HepG2 (cell line): ENCODE data around the gene TXNDC11. TPM values are rescaled to one million over a fixed set of nuclear protein-coding genes. Genes with fewer than 3 reads are reported as not detected.

Experiments
- CREB1 ChIP-seq, 2 experiments: fragments of 450-650 bp in 1 of 2; IDR thresholded peaks; 2 replicates each; pipeline ENCODE4 v1.6.1; 2016 to 2017; ENCODE audit warnings: control low read depth in 1 of 2, mild to moderate bottlenecking in 1 of 2, missing compliant biosample characterization in 1 of 2, missing genetic modification characterization in 1 of 2
- GABPB1 ChIP-seq: IDR thresholded peaks from 2 replicates; pipeline ENCODE4 v1.6.1; 2016; ENCODE audit warnings: mild to moderate bottlenecking, missing genetic modification reagents, moderate library complexity, missing compliant biosample characterization
- HOXA7 ChIP-seq: sonication (generic); formaldehyde crosslinking; IDR thresholded peaks from 2 replicates; pipeline ENCODE4 v1.8.1; 2022; ENCODE audit warnings: mild to moderate bottlenecking, missing genetic modification reagents, moderate library complexity
- KDM2A ChIP-seq: sonication (generic); formaldehyde crosslinking; IDR thresholded peaks from 2 replicates; pipeline ENCODE4 v1.4.0; 2020; ENCODE audit warnings: low read depth, missing genetic modification reagents, borderline replicate concordance
- KDM5B ChIP-seq: sonication (generic); formaldehyde crosslinking; IDR thresholded peaks from 2 replicates; pipeline ENCODE4 v1.4.0; 2020; ENCODE audit warnings: missing genetic modification reagents, mild to moderate bottlenecking, borderline replicate concordance
- MTF2 ChIP-seq: sonication (generic); formaldehyde crosslinking; IDR thresholded peaks from 2 replicates; pipeline ENCODE4 v1.5.0; 2020; ENCODE audit warnings: missing genetic modification reagents, borderline replicate concordance
- MXD4 ChIP-seq: IDR thresholded peaks from 2 replicates; pipeline ENCODE4 v1.6.1; 2016; ENCODE audit warnings: mild to moderate bottlenecking, missing biosample characterization, missing genetic modification reagents
- SALL1 ChIP-seq: sonication (generic); formaldehyde crosslinking; IDR thresholded peaks from 2 replicates; pipeline ENCODE4 v1.8.0; 2022; ENCODE audit warnings: mild to moderate bottlenecking, missing genetic modification reagents
- SAP130 ChIP-seq: IDR thresholded peaks from 2 replicates; pipeline ENCODE4 v1.6.1; 2016; ENCODE audit warnings: low read depth
- SKI ChIP-seq: fragments of 450-650 bp; IDR thresholded peaks from one replicate; pipeline ENCODE4 v1.6.1; 2018; ENCODE audit warnings: mild to moderate bottlenecking; ENCODE audit not compliant: partially characterized antibody
- TMF1 ChIP-seq: sonication (generic); formaldehyde crosslinking; IDR thresholded peaks from 2 replicates; pipeline ENCODE4 v1.8.1; 2022; ENCODE audit warnings: low read depth, missing genetic modification reagents
- ZNF350 ChIP-seq: sonication (generic); formaldehyde crosslinking; IDR thresholded peaks from 2 replicates; pipeline ENCODE4 v1.4.0; 2020; ENCODE audit warnings: mild to moderate bottlenecking, low read depth, missing genetic modification reagents, borderline replicate concordance
- ZNF546 ChIP-seq: sonication (generic); formaldehyde crosslinking; conservative IDR thresholded peaks from 2 replicates; pipeline ENCODE4 v1.8.1; 2023; ENCODE audit warnings: mild to moderate bottlenecking, missing genetic modification reagents
- ZNF83 ChIP-seq: sonication (generic); formaldehyde crosslinking; IDR thresholded peaks from 2 replicates; pipeline ENCODE4 v1.4.0; 2020; ENCODE audit warnings: missing genetic modification reagents, mild to moderate bottlenecking, borderline replicate concordance
- polyA plus RNA-seq, 8 experiments: library from polyadenylated mRNA; depleted of rRNA in 3 of 8; stranded (reverse) in 7 of 8; unstranded in 1 of 8; fragments of >200 nt; fragmentation: Illumina TruSeq in 4 of 8; extraction: Trizol in 4 of 8; gene quantifications; 2 replicates each; pipeline versions ENCODE4 v1.2.1 to v1.2.3, GENCODE V29; 2011 to 2016; ENCODE audit warnings: low read depth in 4 of 8, missing spikeins in 1 of 8, mixed read lengths in 1 of 8; ENCODE audit not compliant: insufficient read depth in 1 of 8
- total RNA-seq, 5 experiments: library from RNA; depleted of rRNA; stranded (reverse); fragments of >200 nt; fragmentation: Illumina TruSeq; extraction: Trizol; gene quantifications; 2 replicates each; pipeline ENCODE4 v1.2.3, GENCODE V29; 2016; ENCODE audit warnings: low read depth in 1 of 5
- TF ChIP-seq, protein P1 (sequence below): sonication (generic); formaldehyde crosslinking; IDR thresholded peaks from 2 replicates; pipeline ENCODE4 v1.4.0; 2020; ENCODE audit warnings: missing genetic modification reagents
- TF ChIP-seq, protein P2 (sequence below): fragments of 450-650 bp; IDR thresholded peaks from 2 replicates; pipeline ENCODE4 v1.6.1; 2017; ENCODE audit warnings: mild to moderate bottlenecking
- TF ChIP-seq, protein P3 (sequence below): sonication (generic); formaldehyde crosslinking; IDR thresholded peaks from 2 replicates; pipeline ENCODE4 v1.4.0; 2020; ENCODE audit warnings: missing genetic modification reagents, borderline replicate concordance
- TF ChIP-seq, protein P4 (sequence below): sonication (generic); formaldehyde crosslinking; IDR thresholded peaks from 2 replicates; pipeline ENCODE4 v1.5.0; 2020; ENCODE audit warnings: mild to moderate bottlenecking, low read depth, missing genetic modification reagents, borderline replicate concordance
- TF ChIP-seq, protein P5 (sequence below): sonication (generic); formaldehyde crosslinking; IDR thresholded peaks from 2 replicates; pipeline ENCODE4 v1.4.0; 2020; ENCODE audit warnings: missing genetic modification reagents
- TF ChIP-seq, protein P6 (sequence below): sonication (generic); formaldehyde crosslinking; IDR thresholded peaks from 2 replicates; pipeline ENCODE4 v1.5.1; 2020; ENCODE audit warnings: missing genetic modification reagents, mild to moderate bottlenecking, borderline replicate concordance

TXNDC11 gene
- total and polyA plus RNA-seq, 2 of the 13 experiments (the other 11 are each of a cell fraction or from before 2014, with no cell fraction given), result 74.9 to 123 TPM

DNA sequence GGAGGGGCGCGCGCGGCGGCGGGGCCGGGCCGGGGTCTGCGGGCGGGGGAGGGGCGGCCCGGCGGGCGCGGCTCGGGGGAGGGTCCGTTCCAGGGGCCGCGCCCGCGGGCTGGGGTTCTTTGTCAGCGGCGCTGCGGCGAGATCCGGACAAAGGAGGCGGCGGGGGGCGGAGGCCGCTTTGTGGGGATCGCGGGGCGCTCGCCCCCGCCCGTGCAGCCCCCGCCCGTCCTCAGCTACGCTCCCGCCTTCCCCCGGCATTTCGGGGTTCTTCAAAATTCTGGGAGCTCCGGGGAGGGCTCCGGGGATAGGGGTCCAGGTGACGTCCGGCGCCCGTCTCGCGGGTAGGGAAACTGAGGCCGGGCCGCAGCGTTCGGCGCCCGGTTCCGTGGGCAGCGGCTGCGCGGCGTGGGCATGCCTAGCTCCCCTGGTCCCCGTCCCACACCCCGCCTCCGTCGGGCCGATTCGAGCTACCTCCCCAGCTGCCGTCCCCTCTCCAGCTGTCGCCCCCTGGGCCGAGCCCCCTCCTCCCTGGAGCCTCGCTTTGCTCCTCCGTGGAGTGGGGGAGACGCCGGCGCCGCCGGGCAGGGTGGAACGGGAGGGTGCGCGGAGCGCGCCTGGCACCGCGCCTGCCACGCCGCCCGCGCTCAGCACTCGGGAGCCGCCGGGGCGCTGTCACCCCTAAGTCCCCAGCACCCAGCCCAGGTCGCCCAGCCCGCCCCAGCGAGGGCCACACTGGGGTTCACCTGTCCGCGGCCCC is 73.9 kb downstream of the TXNDC11 start (continued):
- TF ChIP-seq, protein P1, sequence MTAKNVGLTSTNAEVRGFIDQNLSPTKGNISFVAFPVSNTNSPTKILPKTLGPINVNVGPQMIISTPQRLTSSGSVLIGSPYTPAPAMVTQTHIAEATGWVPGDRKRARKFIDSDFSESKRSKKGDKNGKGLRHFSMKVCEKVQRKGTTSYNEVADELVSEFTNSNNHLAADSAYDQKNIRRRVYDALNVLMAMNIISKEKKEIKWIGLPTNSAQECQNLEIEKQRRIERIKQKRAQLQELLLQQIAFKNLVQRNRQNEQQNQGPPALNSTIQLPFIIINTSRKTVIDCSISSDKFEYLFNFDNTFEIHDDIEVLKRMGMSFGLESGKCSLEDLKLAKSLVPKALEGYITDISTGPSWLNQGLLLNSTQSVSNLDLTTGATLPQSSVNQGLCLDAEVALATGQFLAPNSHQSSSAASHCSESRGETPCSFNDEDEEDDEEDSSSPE (CRISPR knock-in tag), result no peak
- TF ChIP-seq, protein P2, sequence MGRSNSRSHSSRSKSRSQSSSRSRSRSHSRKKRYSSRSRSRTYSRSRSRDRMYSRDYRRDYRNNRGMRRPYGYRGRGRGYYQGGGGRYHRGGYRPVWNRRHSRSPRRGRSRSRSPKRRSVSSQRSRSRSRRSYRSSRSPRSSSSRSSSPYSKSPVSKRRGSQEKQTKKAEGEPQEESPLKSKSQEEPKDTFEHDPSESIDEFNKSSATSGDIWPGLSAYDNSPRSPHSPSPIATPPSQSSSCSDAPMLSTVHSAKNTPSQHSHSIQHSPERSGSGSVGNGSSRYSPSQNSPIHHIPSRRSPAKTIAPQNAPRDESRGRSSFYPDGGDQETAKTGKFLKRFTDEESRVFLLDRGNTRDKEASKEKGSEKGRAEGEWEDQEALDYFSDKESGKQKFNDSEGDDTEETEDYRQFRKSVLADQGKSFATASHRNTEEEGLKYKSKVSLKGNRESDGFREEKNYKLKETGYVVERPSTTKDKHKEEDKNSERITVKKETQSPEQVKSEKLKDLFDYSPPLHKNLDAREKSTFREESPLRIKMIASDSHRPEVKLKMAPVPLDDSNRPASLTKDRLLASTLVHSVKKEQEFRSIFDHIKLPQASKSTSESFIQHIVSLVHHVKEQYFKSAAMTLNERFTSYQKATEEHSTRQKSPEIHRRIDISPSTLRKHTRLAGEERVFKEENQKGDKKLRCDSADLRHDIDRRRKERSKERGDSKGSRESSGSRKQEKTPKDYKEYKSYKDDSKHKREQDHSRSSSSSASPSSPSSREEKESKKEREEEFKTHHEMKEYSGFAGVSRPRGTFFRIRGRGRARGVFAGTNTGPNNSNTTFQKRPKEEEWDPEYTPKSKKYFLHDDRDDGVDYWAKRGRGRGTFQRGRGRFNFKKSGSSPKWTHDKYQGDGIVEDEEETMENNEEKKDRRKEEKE, result no peak
- TF ChIP-seq KDM2A (no peak), ZNF350 (CRISPR knock-in tag) (no peak), KDM5B (CRISPR knock-in tag) (0 out of 2 replicates have a peak, but pooled peaks have one; percentile 42), MXD4 (CRISPR knock-in tag) (no peak), ZNF83 (CRISPR knock-in tag) (no peak), HOXA7 (CRISPR knock-in tag) (no peak), SKI (no peak), SALL1 (CRISPR knock-in tag) (0 out of 2 replicates have a peak, but pooled peaks have one; percentile 22), TMF1 (CRISPR knock-in tag) (0 out of 2 replicates have a peak, but pooled peaks have one; percentile 42), SAP130 (no peak), CREB1 (IDR thresholded peaks at IDR 0.05) (no peak), CREB1 (CRISPR knock-in tag; IDR thresholded peaks at IDR 0.05) (no peak), MTF2 (no peak), ZNF546 (CRISPR knock-in tag) (no peak), GABPB1 (CRISPR knock-in tag) (peak; percentile 30; the same call in 1 of the 2 replicates)
- TF ChIP-seq, protein P3, sequence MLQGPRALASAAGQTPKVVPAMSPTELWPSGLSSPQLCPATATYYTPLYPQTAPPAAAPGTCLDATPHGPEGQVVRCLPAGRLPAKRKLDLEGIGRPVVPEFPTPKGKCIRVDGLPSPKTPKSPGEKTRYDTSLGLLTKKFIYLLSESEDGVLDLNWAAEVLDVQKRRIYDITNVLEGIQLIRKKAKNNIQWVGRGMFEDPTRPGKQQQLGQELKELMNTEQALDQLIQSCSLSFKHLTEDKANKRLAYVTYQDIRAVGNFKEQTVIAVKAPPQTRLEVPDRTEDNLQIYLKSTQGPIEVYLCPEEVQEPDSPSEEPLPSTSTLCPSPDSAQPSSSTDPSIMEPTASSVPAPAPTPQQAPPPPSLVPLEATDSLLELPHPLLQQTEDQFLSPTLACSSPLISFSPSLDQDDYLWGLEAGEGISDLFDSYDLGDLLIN (CRISPR knock-in tag), result no peak
- TF ChIP-seq, protein P4, sequence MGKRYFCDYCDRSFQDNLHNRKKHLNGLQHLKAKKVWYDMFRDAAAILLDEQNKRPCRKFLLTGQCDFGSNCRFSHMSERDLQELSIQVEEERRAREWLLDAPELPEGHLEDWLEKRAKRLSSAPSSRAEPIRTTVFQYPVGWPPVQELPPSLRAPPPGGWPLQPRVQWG (CRISPR knock-in tag), result no peak
- TF ChIP-seq, protein P5, sequence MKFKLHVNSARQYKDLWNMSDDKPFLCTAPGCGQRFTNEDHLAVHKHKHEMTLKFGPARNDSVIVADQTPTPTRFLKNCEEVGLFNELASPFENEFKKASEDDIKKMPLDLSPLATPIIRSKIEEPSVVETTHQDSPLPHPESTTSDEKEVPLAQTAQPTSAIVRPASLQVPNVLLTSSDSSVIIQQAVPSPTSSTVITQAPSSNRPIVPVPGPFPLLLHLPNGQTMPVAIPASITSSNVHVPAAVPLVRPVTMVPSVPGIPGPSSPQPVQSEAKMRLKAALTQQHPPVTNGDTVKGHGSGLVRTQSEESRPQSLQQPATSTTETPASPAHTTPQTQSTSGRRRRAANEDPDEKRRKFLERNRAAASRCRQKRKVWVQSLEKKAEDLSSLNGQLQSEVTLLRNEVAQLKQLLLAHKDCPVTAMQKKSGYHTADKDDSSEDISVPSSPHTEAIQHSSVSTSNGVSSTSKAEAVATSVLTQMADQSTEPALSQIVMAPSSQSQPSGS (CRISPR knock-in tag), result no peak
- TF ChIP-seq, protein P6, sequence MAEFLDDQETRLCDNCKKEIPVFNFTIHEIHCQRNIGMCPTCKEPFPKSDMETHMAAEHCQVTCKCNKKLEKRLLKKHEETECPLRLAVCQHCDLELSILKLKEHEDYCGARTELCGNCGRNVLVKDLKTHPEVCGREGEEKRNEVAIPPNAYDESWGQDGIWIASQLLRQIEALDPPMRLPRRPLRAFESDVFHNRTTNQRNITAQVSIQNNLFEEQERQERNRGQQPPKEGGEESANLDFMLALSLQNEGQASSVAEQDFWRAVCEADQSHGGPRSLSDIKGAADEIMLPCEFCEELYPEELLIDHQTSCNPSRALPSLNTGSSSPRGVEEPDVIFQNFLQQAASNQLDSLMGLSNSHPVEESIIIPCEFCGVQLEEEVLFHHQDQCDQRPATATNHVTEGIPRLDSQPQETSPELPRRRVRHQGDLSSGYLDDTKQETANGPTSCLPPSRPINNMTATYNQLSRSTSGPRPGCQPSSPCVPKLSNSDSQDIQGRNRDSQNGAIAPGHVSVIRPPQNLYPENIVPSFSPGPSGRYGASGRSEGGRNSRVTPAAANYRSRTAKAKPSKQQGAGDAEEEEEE (CRISPR knock-in tag), result no peak
